Neural progenitor cell (in vitro differentiated cells): ENCODE results near the gene CCDC158. TPM values are rescaled to one million over a fixed set of nuclear protein-coding genes. Genes with fewer than 3 reads are reported as not detected.
"Not testable (repeated sequence)": the region's sequence is repeated elsewhere in the genome, so short reads cannot be mapped to it uniquely, and the experiment has no call there.

ENCODE experiments used
- DNase-seq: peaks from one replicate; pipeline ENCODE4 v3.0.0-alpha.2; 2016; ENCODE audit warnings: low spot score
- H2AFZ ChIP-seq: fragments of 200-600 bp; sonication (generic); replicated peaks from 2 replicates; pipeline ENCODE4 v1.6.1; 2016; ENCODE audit warnings: antibody characterized with exemption
- H3F3A ChIP-seq: fragments of 200-600 bp; sonication (generic); 2 replicates; pipeline ENCODE4 v1.6.1; 2016; ENCODE audit warnings: antibody characterized with exemption, low read depth
- H3K27ac ChIP-seq: fragments of 200-600 bp; sonication (generic); 2 replicates; pipeline ENCODE4 v1.5.1; 2016; ENCODE audit warnings: mild to moderate bottlenecking
- H3K27me3 ChIP-seq: fragments of 200-600 bp; sonication (generic); 2 replicates; pipeline ENCODE4 v1.6.1; 2016; ENCODE audit warnings: mild to moderate bottlenecking, moderate library complexity
- H3K36me3 ChIP-seq: fragments of 200-600 bp; sonication (generic); 2 replicates; pipeline ENCODE4 v1.5.1; 2016
- H3K4me1 ChIP-seq: fragments of 200-600 bp; sonication (generic); 2 replicates; pipeline ENCODE4 v1.6.1; 2016; ENCODE audit warnings: mixed run types
- H3K4me2 ChIP-seq: fragments of 200-600 bp; sonication (generic); 2 replicates; pipeline ENCODE4 v1.6.1; 2016
- H3K4me3 ChIP-seq: fragments of 200-600 bp; sonication (generic); 2 replicates; pipeline ENCODE4 v1.5.1; 2016
- H3K79me2 ChIP-seq: fragments of 200-600 bp; sonication (generic); 2 replicates; pipeline ENCODE4 v1.6.1; 2016; ENCODE audit warnings: low read depth
- H3K9ac ChIP-seq: fragments of 200-600 bp; sonication (generic); 2 replicates; pipeline ENCODE4 v1.6.1; 2016
- H3K9me3 ChIP-seq: fragments of 200-600 bp; sonication (generic); 2 replicates; pipeline ENCODE4 v1.5.1; 2016; ENCODE audit warnings: low read depth
- H4K20me1 ChIP-seq: fragments of 200-600 bp; sonication (generic); 2 replicates; pipeline ENCODE4 v1.6.1; 2016; ENCODE audit warnings: low read depth
- H3K27ac Mint-ChIP-seq: 3 replicates; pipeline ENCODE4 v1.8.0; 2021; ENCODE audit warnings: mixed read lengths
- H3K27me3 Mint-ChIP-seq: 2 replicates; pipeline ENCODE4 v1.8.0; 2022; ENCODE audit warnings: low read depth, mild to moderate bottlenecking, inconsistent platforms, moderate library complexity, mixed read lengths; ENCODE audit not compliant: insufficient read depth
- H3K36me3 Mint-ChIP-seq: 3 replicates; pipeline ENCODE4 v1.8.0; 2021; ENCODE audit warnings: mixed read lengths
- H3K4me1 Mint-ChIP-seq: 3 replicates; pipeline ENCODE4 v1.8.0; 2021; ENCODE audit warnings: mixed read lengths
- H3K4me3 Mint-ChIP-seq: 3 replicates; pipeline ENCODE4 v1.8.0; 2021; ENCODE audit warnings: mild to moderate bottlenecking, moderate library complexity, mixed read lengths
- H3K9me3 Mint-ChIP-seq: 3 replicates; pipeline ENCODE4 v1.8.0; 2020; ENCODE audit warnings: mixed read lengths
- CTCF ChIP-seq: fragments of 200-600 bp; sonication (generic); IDR thresholded peaks from 2 replicates; pipeline ENCODE4 v1.5.1; 2017; ENCODE audit warnings: antibody characterized with exemption, mild to moderate bottlenecking
- EZH2 ChIP-seq: fragments of 200-600 bp; sonication (generic); IDR thresholded peaks from 2 replicates; pipeline ENCODE4 v1.6.1; 2017; ENCODE audit warnings: antibody characterized with exemption, mild to moderate bottlenecking, moderate library complexity
- EZH2phosphoT487 ChIP-seq: fragments of 200-600 bp; sonication (generic); IDR thresholded peaks from 2 replicates; pipeline ENCODE4 v1.6.1; 2017; ENCODE audit warnings: antibody characterized with exemption
- total RNA-seq: library from RNA; depleted of rRNA; stranded (reverse); fragments of >200 nt; gene quantifications from 2 replicates; pipeline ENCODE4 v1.2.3, GENCODE V29; 2015; ENCODE audit warnings: low replicate concordance

Gene CCDC158
- total RNA-seq, 1 donor from 2014 or later, result not detected

- Histone ChIP-seq H3K27ac (no peak overlapping the region), H4K20me1 (no peaks in the 10 kb centered on the region), H2AFZ (no peak overlapping the region), H3K4me3 (no peak overlapping the region), H3K36me3 (no peaks in the 10 kb centered on the region), H3K79me2 (no peaks in the 10 kb centered on the region), H3K9me3 (no peaks in the 10 kb centered on the region), H3K9ac (no peak overlapping the region), H3K27me3 (no peaks in the 10 kb centered on the region), H3F3A (no peaks in the 10 kb centered on the region), H3K4me1 (no peaks in the 10 kb centered on the region), H3K4me2 (no peak overlapping the region)
- Mint-ChIP-seq H3K9me3 (peaks cover 22% of the 10 kb centered on the region), H3K27me3 (peaks cover 7% of the 10 kb centered on the region), H3K36me3 (peaks cover 3% of the 10 kb centered on the region), H3K4me3 (no peak overlapping the region), H3K27ac (no peak overlapping the region), H3K4me1 (no peaks in the 10 kb centered on the region)
- no peak for DNase-seq
- TF ChIP-seq EZH2phosphoT487 (no peak), CTCF (no peak), EZH2 (no peak)
Observed at GRCh38 chr4:76296286-76296820, 124.6 kb downstream of the CCDC158 start.

GRCh38 chr4:76293772-76294171 lies 127.2 kb downstream of the CCDC158 start:
- H4K20me1 ChIP-seq, result no peaks in the 10 kb centered on the region
- no peaks in the 10 kb centered on the region for H3K79me2 ChIP-seq
- Mint-ChIP-seq H3K4me3 (no peak overlapping the region), H3K27ac (no peak overlapping the region), H3K36me3 (peaks cover 6% of the 10 kb centered on the region), H3K27me3 (peaks cover 7% of the 10 kb centered on the region), H3K4me1 (no peaks in the 10 kb centered on the region), H3K9me3 (peaks cover 22% of the 10 kb centered on the region)
- no peaks in the 10 kb centered on the region for H3K9me3 ChIP-seq
- no peak overlapping the region for H3K27ac ChIP-seq
- no peaks in the 10 kb centered on the region for H3K4me1 ChIP-seq
- no peak overlapping the region for H3K4me3 ChIP-seq
- DNase-seq, result no peak
- H3K36me3 ChIP-seq, result no peaks in the 10 kb centered on the region
- no peaks in the 10 kb centered on the region for H3F3A ChIP-seq
- no peak overlapping the region for H3K9ac ChIP-seq
- H3K27me3 ChIP-seq, result no peaks in the 10 kb centered on the region
- no peak for TF ChIP-seq EZH2phosphoT487
- TF ChIP-seq EZH2, result no peak
- TF ChIP-seq CTCF, result no peak
- no peak overlapping the region for H2AFZ ChIP-seq
- no peak overlapping the region for H3K4me2 ChIP-seq

- no peak for DNase-seq
- Mint-ChIP-seq H3K27ac (no peak overlapping the region), H3K27me3 (peaks cover 4% of the 10 kb centered on the region), H3K4me1 (no peaks in the 10 kb centered on the region), H3K9me3 (peaks cover 16% of the 10 kb centered on the region), H3K36me3 (peaks cover 3% of the 10 kb centered on the region), H3K4me3 (no peak overlapping the region)
- no peak overlapping the region for H3K9ac ChIP-seq
- no peaks in the 10 kb centered on the region for H3K9me3 ChIP-seq
- no peaks in the 10 kb centered on the region for H4K20me1 ChIP-seq
- no peak overlapping the region for H3K27ac ChIP-seq
- no peaks in the 10 kb centered on the region for H3K27me3 ChIP-seq
- H3F3A ChIP-seq, result no peaks in the 10 kb centered on the region
- no peak overlapping the region for H2AFZ ChIP-seq
- no peaks in the 10 kb centered on the region for H3K4me1 ChIP-seq
- H3K36me3 ChIP-seq, result no peaks in the 10 kb centered on the region
- H3K4me2 ChIP-seq, result no peak overlapping the region
- H3K4me3 ChIP-seq, result no peak overlapping the region
- no peak for TF ChIP-seq CTCF
- no peak for TF ChIP-seq EZH2phosphoT487
- no peak for TF ChIP-seq EZH2
- no peaks in the 10 kb centered on the region for H3K79me2 ChIP-seq
Observed at GRCh38 chr4:76292730-76293129, 128.2 kb downstream of the CCDC158 start.

GRCh38 chr4:76287811-76288210 lies 133.1 kb downstream of the CCDC158 start:
- not testable (repeated sequence) for H3K4me2 ChIP-seq, H3K4me1 Mint-ChIP-seq, H3K4me3 Mint-ChIP-seq, H3K4me1 ChIP-seq, H3K36me3 Mint-ChIP-seq, H4K20me1 ChIP-seq, H3K9me3 ChIP-seq, H3F3A ChIP-seq, DNase-seq, H3K79me2 ChIP-seq, H3K27ac ChIP-seq, H3K27me3 ChIP-seq, H3K27me3 Mint-ChIP-seq, H3K27ac Mint-ChIP-seq, H3K9ac ChIP-seq, H3K4me3 ChIP-seq, H3K36me3 ChIP-seq, H2AFZ ChIP-seq
- peaks cover 24% of the 10 kb centered on the region for H3K9me3 Mint-ChIP-seq
